ENCODE results near the gene GSDMA. TPM values are rescaled to one million over a fixed set of nuclear protein-coding genes. Genes with fewer than 3 reads are reported as not detected.

The GSDMA gene
- total RNA-seq, 4 donors from 2014 or later: 0.65 to 1.1 (median 0.72) TPM; not detected in 1

DNA sequence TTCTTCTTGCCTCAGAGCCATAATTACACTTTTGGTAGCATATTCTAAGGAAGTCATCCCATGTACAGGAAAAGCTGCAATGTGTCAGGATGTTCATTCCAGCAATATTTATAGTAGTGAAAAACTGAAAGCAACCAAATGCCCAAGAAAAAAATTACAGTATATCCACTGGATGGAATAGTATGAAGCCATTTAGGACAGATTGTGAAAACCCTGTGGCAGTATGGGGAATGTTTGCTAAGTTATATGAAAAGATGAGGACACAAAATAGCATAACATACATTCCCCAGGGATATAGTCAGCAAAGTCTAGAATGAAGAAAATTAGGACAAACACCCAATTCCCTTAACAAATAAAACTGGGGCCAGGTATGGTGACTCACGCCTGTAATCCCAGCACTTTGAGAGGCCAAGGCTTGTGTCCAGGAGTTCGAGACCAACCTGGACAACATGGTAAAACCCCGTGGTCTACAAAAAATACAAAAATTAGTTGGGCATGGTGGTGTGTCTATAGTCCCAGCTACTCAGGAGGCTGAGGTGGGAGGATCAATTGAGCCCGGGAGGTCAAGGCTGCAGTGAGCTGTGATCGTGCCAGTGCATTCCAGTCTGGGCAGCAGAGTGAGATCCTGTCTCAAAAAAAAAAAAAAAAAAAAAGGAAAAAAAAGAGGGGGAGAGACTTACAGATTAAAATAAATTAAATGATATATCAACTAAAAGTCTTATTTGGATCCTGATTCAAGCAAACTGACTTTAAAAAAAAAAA lies 33.0 kb upstream of the GSDMA start:
- TF ChIP-seq, protein P1, sequence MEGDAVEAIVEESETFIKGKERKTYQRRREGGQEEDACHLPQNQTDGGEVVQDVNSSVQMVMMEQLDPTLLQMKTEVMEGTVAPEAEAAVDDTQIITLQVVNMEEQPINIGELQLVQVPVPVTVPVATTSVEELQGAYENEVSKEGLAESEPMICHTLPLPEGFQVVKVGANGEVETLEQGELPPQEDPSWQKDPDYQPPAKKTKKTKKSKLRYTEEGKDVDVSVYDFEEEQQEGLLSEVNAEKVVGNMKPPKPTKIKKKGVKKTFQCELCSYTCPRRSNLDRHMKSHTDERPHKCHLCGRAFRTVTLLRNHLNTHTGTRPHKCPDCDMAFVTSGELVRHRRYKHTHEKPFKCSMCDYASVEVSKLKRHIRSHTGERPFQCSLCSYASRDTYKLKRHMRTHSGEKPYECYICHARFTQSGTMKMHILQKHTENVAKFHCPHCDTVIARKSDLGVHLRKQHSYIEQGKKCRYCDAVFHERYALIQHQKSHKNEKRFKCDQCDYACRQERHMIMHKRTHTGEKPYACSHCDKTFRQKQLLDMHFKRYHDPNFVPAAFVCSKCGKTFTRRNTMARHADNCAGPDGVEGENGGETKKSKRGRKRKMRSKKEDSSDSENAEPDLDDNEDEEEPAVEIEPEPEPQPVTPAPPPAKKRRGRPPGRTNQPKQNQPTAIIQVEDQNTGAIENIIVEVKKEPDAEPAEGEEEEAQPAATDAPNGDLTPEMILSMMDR (IDR thresholded peaks at IDR 0.05): no peak
- no peak for ATAC-seq (ENCODE audit: low FRiP score)

DNA sequence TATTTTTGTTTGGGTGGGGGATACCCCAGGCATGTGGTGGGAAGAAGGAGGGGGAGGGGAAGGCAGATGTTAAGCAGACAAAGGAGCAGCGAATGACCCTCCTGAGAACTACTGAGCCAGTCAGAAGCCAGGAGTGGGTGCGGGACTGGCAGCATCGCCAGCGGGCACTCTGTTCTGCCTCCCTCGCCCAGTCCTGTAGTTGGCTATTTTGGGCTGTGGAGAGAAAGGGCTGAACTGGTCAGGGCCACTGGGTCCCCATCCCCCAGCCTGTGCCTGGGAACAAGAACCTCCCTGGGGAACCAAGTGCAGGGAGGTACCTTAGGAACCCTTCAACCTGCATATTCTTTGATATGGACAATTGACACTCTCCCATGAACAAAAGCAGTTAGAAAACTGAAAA lies 28.9 kb upstream of the GSDMA start:
- no peak for ATAC-seq (ENCODE audit: low FRiP score)
- TF ChIP-seq, protein P1 (IDR thresholded peaks at IDR 0.05): no peak

More for the DNA sequence above, 33.0 kb upstream of the GSDMA start:
- DNase-seq (ENCODE audit: low spot score): no peak

DNA sequence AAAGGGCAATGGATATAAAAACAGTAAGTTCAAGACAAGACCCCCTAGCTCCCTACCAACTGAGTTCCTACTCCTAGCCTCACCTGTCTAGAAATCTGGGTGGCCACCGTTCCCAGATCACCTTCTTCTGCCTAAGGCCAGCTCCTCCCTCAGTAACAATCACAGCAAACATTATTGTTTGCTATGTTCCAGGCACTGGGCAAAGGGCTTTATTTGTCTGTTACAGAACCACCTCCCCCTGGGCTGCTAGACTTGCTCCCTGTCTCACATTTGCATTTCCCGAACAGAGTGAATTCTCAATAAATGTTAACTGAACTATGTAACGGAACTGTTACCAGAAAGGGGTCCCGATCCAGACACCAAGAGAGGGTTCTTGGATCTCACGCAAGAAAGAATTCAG lies 28.5 kb upstream of the GSDMA start:
- TF ChIP-seq, protein P1 (IDR thresholded peaks at IDR 0.05): no peak
- ATAC-seq (ENCODE audit: low FRiP score) (no peak), DNase-seq (ENCODE audit: low spot score) (no peak)

More for the DNA sequence above, 28.9 kb upstream of the GSDMA start:
- DNase-seq (ENCODE audit: low spot score): no peak

DNA sequence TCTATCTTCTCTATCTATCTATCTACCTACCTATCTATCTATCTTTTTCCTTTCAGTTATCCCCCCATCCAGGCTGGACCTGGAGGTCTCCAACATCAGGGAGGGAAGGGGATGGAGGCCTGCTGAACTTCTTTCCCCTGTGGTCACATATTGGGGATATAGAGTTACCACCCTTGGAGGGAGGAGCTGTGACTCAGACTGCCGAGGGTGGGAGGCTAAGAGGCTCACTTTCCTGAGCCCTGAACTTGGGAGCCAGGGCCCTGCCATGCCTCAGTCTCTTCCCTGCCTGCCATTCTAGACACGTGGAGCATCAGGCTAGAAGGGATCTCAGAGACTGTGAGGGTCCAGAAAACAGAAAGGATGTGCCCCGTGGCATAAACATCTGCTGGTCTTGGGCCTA lies 26.9 kb upstream of the GSDMA start:
- TF ChIP-seq, protein P1 (IDR thresholded peaks at IDR 0.05): no peak
- ATAC-seq (ENCODE audit: low FRiP score) (no peak), DNase-seq (ENCODE audit: low spot score) (no peak)

DNA sequence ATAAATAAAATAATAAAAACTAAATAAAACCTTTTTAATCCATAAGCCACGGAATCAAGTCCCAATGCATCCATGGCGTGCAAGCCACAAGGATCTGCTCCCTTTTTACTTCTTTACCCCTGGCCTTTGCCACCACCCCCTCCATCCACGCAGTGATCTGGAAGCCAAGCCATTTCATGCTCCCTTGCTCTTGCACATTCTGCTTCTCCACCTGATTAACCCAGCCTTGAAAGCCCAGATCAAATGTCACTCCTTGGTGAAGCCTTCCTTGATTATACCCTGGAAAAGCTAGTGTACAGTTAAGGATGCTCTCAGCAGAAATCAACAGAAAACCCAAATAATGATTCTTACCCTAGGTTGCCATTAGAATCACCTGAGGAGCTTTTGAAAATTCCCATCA lies 25.4 kb upstream of the GSDMA start:
- ATAC-seq (ENCODE audit: low FRiP score): no peak
- TF ChIP-seq, protein P1 (IDR thresholded peaks at IDR 0.05): no peak

DNA sequence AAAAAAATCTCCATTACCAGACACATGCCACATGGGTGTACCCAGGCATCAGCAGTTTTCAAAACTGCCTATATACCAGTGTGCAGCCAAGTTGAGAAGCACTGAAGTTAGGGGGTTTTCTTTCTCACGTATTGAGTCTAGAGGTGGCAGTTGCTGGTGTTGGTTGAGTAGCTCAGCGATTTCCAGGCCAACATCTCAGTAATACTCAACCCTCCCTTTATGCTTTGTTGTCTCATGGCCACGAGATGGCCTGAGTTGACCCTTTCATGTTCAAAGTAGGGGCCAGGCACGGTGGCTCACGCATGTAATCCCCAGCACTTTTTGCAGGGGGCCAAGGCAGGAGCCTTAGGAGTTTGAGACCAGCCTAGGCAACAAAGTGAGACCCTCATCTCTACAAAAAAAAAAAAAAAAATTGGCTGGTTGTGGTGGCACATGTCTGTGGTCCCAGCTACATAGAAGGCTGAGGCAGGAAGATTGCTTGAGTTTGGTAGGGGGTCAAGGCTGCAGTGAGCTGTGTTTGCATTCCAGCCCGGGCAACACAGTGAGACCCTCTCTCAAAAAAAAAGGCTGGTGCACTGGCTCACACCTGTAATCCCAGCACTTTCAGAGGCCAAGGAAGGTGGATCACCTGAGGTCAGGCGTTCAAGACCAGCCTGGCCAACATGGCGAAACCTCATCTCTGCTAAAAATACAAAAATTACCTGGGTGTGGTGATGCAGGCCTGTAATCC lies 24.5 kb upstream of the GSDMA start:
- TF ChIP-seq, protein P1 (IDR thresholded peaks at IDR 0.05): no peak
- no peak for ATAC-seq (ENCODE audit: low FRiP score)
- no peak for DNase-seq (ENCODE audit: low spot score)

More for the DNA sequence above, 25.4 kb upstream of the GSDMA start:
- no peak for DNase-seq (ENCODE audit: low spot score)
